G401.6 (cell line): Measurements from ENCODE around the gene PSMB2.
A peak's percentile ranks its signal among the peaks of the same experiment; 100 is the strongest.
"Not testable (repeated sequence)": the region's sequence is repeated elsewhere in the genome, so short reads cannot be mapped to it uniquely, and the experiment has no call there.

ENCODE experiments used
- FAIRE-seq: peaks from 2 replicates; lab custom pipeline; 2012; peaks lifted over from hg19 to GRCh38; lab: Jason Lieb, UNC

PSMB2 gene

DNA sequence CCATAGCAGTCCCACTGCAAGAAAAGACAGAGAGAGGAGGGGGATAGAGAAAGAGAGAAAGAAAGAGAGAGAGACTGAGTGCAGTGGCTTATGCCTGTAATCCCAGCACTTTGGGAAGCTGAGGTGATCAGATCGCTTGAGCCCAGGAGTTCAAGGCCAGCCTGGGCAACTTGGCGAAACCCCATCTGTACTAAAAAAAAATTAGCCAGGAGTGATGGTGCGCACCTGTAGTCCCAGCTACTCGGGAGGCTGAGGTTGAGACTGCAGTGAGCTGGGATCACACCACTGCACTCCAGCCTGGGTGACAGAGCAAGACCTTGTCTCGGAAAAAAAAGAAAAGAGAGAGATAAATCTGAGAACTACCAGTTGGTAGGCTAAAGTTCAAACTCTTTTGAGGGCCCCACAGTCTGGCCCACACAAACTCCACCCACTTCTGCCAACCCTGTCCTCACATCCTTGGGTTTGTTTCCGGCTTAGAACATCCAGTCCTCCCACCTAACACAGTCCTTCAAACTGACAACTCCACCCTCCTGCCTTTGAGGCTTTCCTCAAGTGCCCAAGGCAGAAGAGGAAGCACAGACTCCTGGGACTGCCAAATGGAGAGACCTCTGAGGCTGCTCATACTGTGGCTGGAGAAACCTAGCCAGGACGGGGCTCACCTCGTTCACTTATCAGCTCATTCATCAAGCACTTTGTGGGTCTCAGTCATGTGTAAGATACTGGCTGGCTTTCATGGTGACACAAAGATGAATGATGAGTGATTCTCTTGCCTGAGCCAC lies 48.1 kb downstream of the PSMB2 start:
- no peak for FAIRE-seq

DNA sequence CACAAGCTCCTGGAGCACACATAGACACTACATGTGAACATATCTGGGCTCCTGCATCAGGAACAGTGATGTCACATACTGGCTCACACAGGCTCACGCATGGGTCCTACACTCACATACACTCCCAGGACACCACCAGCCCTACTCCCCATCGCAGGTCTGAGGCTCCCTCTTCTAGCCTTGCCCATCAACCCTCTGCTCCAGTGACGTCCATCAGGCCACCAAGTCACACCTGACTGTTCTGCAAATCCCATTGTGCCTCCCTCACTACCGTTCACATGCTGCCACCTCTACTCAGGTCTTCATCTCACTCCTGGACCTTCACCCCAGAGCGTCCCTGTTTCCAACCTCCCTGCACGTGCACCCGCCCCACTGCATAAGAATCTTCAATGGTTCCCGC lies 50.1 kb downstream of the PSMB2 start:
- no peak for FAIRE-seq

DNA sequence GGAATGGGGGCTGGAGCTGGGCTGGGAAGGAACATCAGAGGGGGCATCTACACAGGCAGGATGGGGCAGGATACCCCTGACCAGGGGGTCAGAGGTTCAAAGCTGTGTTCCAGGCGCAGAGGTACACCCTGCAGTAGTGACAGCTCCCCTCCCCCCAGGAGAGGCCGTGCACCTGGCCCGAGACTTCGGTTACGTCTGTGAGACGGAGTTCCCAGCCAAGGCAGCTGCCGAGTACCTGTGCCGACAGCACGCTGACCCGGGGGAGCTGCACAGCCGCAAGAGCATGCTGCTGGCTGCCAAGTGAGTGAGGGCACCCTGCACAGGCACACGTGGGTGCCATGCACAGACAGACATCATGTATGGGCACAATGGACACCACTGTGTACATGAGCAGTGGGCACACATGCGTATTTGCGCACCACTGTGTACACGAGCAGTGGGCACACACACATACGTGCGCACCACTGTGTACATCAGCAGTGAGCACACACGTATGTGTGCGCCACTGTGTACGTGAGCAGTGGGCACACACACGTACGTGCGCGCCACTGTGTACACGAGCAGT lies 50.8 kb downstream of the PSMB2 start:
- FAIRE-seq, result no peak

DNA sequence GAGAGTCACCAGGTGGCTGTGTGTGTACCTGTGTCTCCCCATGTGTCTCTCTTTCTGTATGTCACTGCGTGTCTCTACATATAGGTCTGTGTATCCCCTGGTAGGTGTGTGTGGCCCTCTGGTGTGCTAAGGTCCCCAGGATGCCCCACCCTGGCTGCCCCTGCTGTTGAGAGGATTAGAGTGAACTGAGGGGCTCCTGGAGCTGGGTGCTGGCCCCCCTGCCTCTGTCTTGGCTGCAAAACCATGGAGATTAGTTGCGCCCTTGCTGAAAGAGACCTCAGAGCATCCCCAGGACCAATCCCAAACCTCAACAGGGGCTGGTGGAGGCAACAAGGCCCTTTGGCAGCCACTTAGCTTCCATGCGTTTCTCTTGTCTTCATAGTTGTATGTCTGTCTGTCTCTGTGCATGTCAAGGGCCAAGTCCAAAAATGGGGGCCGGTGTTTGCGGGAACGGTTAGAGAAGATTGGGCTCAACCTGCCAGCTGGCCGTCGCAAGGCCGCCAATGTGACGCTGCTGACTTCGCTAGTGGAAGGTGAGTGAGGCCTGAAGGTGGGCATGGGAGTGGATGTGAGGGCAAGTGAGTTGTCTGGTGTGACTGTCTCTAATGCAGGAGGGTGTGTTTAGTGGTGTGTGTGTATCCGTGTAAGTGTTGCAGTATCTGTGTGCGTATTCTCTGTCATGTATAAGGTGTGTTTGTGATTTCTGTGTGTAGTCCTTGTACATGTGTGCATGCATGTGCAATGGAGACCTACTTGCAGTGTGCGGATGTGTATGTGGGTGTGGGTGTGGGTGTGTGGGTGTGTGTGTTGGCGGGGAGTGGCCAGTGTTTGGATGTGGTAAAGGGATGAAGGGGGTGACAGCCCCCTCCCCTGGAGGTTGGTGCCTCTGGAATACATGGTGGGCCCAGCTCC lies 51.6 kb downstream of the PSMB2 start:
- FAIRE-seq, result no peak

DNA sequence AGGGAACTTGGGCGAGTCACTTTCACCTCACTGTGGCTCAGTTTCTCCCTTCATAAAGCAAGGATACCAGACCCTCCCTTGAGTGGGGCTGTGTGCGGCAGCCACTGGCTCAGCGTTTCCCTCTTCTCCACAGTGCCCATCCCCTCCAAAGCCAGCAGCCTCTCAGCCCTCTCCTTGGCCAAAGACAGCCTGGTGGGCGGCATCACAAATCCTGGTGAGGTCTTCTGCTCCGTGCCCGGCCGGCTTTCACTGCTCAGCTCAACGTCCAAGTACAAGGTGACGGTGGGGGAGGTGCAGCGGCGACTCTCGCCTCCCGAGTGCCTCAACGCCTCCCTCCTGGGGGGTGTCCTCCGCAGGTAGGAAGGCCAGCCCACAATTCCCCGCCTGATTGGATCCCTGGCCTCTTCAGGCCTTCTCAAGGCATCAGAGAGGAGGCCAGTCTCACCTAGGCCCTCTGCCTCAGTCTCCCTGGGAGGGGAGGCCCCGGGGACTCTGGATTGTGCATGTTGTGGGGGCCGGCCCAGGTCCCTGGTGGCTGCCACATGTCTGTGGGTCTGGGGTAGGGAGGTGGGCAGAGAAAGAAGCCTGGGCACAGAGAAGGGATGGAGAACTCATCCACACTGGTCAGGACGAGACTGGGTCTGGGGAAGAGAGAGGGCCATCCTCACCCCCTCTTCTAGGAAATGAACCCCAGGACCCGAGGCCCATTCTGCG lies 53.0 kb downstream of the PSMB2 start:
- no peak for FAIRE-seq

DNA sequence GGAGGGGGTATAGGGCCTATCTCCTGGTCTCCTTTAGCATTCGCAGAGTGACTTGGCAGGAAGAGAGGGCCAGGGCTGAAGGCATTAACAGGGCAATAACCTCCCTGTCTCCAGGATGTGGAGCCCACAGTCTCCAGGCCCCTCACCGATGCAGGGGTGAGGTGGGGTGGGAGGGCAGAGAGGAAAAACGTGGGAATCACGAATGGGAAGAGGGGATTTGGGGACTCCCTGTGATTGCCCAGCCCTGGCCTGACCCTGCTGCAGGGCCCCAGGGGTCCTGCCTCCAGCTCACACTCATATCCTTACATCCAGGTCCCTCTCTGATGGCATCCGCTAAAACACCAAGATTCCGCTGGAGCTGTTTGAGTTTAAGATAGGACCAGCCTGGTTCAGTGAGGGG lies 53.6 kb downstream of the PSMB2 start:
- no peak for FAIRE-seq

DNA sequence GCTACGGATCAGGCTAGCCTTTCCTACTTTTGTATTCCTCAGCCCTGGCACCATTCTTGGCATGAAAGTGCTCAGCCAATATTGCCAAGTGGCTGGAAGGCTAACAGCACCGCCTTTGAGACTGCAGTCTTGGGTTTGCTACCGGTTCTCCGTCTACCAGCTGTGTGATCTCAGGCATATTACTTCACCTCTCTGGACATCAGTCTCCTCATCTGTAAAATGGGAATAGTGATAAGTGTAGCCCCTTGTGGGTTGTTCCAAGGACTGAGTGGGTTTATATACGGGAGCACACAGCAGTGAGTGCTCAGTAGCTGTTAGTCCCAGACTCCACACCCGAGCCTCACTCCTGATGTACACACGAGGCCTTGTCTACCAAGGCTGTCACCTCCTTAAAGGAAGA lies 54.5 kb downstream of the PSMB2 start:
- no peak for FAIRE-seq

DNA sequence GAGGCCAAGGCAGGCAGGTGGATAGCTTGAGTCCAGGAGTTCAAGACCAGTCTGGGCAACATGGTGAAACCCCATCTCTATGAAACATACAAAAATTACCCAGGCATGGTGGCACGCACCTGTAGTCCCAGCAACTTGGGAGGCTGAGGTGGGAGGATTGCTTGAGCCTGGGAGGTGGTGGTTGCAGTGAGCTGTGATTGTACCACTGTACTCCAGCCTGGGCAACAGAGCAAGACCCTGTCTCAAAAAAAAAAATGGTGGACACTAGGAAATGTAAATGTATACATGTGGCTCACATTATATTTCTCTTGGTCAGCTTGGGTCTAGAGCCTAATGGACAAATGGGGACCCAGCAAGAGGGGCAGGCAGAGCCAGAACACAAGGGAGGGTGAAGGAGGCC lies 55.5 kb downstream of the PSMB2 start:
- not testable (repeated sequence) for FAIRE-seq

DNA sequence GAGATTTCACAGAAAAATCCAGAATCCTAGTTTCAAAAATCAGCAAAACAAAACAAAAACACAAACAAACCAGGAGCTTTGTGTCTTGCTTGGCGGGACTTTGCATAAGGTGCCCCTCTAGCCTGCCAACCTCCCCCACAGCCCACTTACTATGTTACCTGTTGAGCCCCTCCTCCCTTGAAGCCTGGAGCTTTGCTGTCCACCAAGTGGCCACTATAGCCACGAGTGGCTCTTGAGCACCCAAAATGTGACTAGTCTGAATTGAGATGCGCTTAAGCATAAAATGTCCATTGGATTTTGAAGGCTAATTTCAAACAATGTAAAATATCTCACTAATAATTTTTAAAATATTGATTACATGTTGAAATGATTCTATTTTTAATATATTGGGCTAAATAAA lies 56.0 kb downstream of the PSMB2 start:
- FAIRE-seq, result peak; percentile 57

DNA sequence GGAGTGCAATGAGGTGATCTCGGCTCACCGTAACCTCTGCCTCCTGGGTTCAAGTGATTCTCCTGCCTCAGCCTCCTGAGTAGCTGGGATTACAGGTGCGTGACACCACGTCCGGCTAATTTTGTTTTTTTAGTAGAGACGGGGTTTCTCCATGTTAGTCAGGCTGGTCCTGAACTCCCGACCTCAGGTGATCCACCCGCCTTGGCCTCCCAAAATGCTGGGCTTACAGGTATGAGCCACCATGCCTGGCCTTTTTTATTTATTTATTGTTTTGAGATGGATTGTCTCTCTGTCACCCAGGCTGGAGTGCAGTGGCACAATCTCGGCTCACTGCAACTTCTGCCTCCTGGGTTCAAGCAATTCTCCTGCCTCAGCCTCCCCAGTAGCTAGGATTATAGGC lies 59.7 kb downstream of the PSMB2 start:
- not testable (repeated sequence) for FAIRE-seq

DNA sequence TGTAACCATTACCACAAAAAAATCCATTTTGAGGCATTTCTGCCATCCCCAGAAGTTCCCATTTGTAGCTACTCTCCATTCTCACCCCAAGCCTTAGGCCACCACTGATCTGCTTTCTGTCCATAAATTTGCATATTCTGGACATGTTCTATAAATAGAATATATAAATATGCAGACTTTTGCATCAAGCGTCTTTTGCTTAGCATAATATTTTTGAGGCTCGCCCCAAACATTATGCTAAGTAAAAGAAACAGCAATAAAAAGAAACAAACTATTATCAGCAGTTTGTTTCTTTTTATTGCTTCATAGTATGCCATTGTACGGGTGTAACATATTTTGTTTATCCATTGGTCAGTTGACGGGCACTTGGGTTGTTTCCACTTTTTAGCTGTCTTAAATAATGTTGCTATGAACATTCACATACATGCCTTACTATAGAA lies 60.4 kb downstream of the PSMB2 start:
- no peak for FAIRE-seq

DNA sequence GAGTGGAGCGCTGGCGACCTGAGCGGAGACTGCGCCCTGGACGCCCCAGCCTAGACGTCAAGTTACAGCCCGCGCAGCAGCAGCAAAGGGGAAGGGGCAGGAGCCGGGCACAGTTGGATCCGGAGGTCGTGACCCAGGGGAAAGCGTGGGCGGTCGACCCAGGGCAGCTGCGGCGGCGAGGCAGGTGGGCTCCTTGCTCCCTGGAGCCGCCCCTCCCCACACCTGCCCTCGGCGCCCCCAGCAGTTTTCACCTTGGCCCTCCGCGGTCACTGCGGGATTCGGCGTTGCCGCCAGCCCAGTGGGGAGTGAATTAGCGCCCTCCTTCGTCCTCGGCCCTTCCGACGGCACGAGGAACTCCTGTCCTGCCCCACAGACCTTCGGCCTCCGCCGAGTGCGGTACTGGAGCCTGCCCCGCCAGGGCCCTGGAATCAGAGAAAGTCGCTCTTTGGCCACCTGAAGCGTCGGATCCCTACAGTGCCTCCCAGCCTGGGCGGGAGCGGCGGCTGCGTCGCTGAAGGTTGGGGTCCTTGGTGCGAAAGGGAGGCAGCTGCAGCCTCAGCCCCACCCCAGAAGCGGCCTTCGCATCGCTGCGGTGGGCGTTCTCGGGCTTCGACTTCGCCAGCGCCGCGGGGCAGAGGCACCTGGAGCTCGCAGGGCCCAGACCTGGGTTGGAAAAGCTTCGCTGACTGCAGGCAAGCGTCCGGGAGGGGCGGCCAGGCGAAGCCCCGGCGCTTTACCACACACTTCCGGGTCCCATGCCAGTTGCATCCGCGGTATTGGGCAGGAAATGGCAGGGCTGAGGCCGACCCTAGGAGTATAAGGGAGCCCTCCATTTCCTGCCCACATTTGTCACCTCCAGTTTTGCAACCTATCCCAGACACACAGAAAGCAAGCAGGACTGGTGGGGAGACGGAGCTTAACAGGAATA lies 64.0 kb downstream of the PSMB2 start:
- FAIRE-seq, result no peak

DNA sequence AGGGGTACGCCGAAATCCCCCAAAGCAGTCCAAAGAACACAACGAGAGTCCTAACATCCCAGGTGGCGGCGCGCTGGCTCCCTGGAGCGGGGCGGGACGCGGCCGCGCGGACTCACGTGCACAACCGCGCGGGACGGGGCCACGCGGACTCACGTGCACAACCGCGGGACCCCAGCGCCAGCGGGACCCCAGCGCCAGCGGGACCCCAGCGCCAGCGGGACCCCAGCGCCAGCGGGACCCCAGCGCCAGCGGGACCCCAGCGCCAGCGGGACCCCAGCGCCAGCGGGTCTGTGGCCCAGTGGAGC lies 64.6 kb downstream of the PSMB2 start:
- not testable (repeated sequence) for FAIRE-seq

DNA sequence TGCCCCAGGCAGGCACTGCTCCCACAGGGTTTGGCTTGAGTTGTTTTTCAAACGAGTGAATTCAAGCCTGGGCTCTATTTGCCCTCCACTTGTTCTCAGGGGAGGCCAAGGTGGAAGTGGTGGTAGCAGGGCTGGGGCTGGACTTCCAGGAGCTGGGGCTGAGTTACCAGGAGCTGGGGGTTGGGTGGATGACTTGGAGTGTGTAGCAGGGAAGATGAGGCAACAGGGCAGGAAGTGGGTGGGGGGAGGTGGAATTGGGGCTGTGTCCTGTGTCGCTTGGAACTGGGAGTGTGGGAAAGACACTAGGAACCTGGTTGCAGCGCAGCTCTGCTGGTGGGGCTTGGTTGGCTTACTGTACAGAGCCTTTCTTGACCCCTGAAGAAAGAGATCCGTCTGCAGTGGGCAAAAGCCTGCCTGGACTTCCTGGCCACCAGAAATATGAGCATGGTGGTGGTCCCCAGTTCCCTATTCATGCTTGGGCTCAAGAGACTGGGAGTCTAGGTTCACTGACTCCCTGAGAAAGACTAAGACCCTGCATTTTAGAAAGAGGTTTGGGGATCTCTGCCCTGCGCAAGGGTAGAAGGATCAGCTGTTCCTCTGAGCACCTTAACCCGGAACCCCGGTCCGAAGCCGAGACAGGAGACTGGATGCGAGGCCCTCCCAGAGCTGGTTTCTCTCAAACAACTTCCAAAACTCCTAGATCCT lies 65.1 kb downstream of the PSMB2 start:
- FAIRE-seq, result no peak

DNA sequence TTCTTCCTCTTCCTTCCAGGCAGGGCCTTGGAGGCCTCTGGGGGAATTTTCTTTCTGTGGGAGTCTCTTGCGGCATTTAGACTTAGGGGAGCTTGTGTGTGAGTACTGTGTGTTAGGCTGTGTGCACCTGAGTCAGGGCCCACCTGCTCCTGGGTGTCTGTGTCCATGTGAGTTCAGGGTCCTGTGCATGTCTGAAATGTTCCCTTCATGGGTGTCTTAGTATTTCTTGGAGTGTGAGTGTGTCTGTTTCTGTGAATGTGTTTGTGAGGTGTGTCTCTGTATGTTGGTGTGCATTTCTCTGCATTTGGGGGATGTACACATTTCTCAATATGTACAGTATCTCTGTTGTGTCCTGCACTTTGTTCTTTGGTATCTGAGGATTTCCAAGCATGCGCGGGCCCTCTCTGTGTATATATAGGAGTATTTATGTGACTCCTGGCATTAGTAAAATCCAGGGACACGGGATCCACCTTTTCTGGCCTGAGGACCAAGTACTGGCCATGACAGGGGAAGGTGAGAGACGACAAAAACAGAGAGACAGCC lies 65.8 kb downstream of the PSMB2 start:
- FAIRE-seq, result no peak

DNA sequence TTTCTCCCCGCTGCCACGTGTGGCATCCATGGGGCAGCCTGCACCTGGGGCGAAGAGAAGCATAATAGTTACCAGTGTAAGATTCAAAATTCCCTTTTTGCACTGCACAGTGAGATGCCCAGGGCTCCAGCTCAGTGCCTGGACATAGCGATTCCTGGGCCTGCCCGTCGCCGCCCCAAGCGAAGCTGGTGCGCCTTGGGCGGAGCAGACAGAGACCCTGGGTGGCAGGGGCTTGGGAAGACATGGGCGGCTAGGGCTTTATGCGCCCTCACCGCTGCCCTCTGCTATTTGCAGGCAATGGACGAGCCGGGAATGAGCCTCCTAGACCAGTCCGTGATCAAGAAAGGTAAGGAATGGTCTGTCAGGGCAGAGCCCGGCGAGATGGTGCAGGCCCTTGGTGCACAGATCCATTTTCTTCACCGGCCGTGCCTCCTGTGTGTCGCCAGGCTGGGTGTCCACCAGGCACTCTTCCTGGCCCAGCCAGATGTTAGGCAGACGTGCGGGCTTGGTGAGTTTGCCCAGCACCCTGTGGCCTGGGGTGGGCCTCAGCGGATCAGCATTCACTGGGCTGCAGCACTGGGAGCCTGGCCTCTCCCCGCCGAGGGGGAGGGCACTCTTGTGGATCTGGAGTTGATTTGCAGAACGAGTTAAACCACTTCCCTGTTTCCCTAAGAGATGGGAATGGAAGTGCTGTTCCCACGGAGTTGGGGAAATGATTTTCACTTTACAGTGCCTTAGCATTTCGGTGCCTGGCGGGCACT lies 66.5 kb downstream of the PSMB2 start:
- no peak for FAIRE-seq

DNA sequence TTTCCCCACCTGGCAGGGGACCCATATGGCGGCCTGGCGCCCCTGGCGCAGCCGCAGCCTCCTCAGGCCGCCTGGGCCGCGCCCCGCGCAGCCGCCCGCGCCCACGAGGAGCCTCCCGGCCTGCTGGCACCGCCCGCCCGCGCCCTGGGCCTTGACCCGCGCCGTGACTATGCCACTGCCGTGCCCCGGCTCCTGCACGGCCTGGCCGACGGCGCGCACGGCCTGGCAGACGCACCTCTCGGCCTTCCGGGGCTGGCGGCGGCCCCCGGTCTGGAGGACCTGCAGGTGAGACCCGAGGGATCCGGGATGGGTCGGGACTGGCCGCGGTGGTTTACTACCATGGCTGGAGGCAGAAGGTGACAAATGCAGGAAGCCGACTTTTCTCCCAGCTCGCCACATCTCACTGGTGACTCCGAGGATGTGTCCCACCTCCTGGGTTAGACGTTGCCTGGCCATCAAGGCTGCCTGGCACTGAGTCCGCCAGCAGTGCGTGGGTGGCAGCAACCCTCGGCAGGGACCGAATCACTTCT lies 67.1 kb downstream of the PSMB2 start:
- FAIRE-seq, result no peak

DNA sequence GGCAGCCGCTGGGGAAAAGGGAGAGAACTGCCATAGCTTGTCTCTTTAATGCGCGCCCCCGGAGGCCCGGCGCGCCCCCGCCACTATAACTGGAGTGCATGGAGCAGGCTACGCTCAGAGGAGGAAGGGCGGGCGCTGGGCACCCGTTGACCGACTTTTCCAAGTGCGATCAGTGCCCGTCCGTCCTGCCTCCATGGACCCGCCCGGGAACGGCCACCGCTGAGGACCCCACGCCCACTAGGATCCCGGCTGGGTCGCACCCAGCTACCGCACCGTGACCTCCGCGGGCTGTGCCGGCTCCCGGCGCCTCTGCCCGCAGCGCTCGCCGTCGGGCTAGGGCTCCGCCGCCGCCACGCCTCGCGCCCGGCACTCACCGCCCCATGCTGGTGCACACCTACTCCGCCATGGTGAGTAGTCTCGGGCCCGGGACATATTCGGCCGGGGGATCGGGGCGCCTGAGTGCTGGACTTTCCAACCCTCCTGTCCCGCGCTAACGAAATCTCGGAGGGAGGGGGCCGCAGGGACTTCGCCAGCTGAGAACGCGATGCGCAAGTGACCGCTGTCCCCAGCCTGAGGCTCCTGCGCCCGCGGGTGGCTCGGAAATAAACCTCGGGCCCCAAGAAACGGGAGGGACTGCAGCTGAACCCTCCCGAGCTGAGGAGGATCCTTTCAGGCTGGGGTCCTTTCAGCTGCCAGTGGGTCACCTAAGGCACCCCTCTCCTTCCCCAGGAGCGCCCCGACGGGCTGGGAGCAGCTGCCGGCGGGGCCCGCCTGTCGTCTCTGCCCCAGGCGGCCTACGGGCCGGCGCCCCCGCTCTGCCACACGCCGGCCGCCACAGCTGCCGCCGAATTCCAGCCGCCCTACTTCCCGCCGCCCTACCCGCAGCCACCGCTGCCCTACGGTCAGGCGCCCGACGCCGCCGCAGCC lies 67.9 kb downstream of the PSMB2 start, which contains the start of gene TFAP2E:
TSS of gene TFAP2E (plus strand) at position 117 of the 927 bp plus-strand sequence. CDS start at position 381, 264 bp downstream.
- FAIRE-seq, result no peak
